Measurements from ENCODE around the gene GALK1. TPM values are rescaled to one million over a fixed set of nuclear protein-coding genes. Genes with fewer than 3 reads are reported as not detected.

Gene GALK1
- total and polyA plus RNA-seq, 9 of the 15 experiments (the other 6 are each of a cell fraction or from before 2014, with no cell fraction given), result 0.45 to 51.6 (median 17.4) TPM

GRCh38 chr17:75783803-75784472, 18.9 kb upstream of the GALK1 start (continued):
- TF ChIP-seq MBD2 (IDR thresholded peaks at IDR 0.05; ENCODE audit: borderline replicate concordance, low read depth) (no peak), ZNF444 (CRISPR knock-in tag; IDR thresholded peaks at IDR 0.05) (no peak), PRDM10 (IDR thresholded peaks at IDR 0.05; ENCODE audit: partially characterized antibody) (no peak), POLR2AphosphoS5 (IDR thresholded peaks at IDR 0.05; ENCODE audit: control insufficient read depth, insufficient read depth, low read depth, low read length) (0 out of 2 replicates have a peak, but pooled peaks have one; percentile 6), GATA2 (CRISPR knock-in tag; IDR thresholded peaks at IDR 0.05) (no peak), TAF7 (tag; IDR thresholded peaks at IDR 0.05) (no peak), CXXC5 (CRISPR knock-in tag; IDR thresholded peaks at IDR 0.05) (no peak), ZBTB34 (CRISPR knock-in tag; IDR thresholded peaks at IDR 0.05) (no peak), GTF2F1 (IDR thresholded peaks at IDR 0.05; ENCODE audit: low read depth, low read length) (no peak), DPF2 (IDR thresholded peaks at IDR 0.05) (peak; percentile 12; the same call in 1 of the 2 replicates), ZNF589 (CRISPR knock-in tag; IDR thresholded peaks at IDR 0.05; ENCODE audit: low read depth) (peak; percentile 75; the same call in 1 of the 2 replicates), ZNF280A (IDR thresholded peaks at IDR 0.05; ENCODE audit: low read depth, partially characterized antibody) (no peak), EP400 (IDR thresholded peaks at IDR 0.05) (no peak), ZBTB17 (CRISPR knock-in tag; IDR thresholded peaks at IDR 0.05) (peak; percentile 14; the same call in 1 of the 2 replicates), CBX8 (IDR thresholded peaks at IDR 0.05; ENCODE audit: borderline replicate concordance, extremely low read depth, low read depth, low read length, poor library complexity, severe bottlenecking) (no peak), E2F5 (CRISPR knock-in tag; IDR thresholded peaks at IDR 0.05) (no peak), ZNF830 (CRISPR knock-in tag; IDR thresholded peaks at IDR 0.05) (0 out of 2 replicates have a peak, but pooled peaks have one; percentile 22), KLF1 (tag; IDR thresholded peaks at IDR 0.05) (no peak), PHTF2 (CRISPR knock-in tag; IDR thresholded peaks at IDR 0.05) (no peak), ETV1 (tag; conservative IDR thresholded peaks at IDR 0.05; ENCODE audit: low read depth) (no peak)

Data from K562 (cell line).